GM18520 (cell line): ENCODE results near the gene PGGHG.

Experiments
- ATAC-seq: cut with Tn5 transposase; IDR thresholded peaks from one replicate; pipeline ENCODE4 v1.9.1; 2021; ENCODE audit not compliant: unreplicated experiment

The PGGHG gene

GRCh38 chr11:268716-269145 lies 20.2 kb upstream of the PGGHG start:
- peak; percentile 26 for ATAC-seq

GRCh38 chr11:269146-269890 lies 19.6 kb upstream of the PGGHG start:
- ATAC-seq, result peak; percentile 69

- no peak for ATAC-seq
Observed at GRCh38 chr11:270451-271318, 18.2 kb upstream of the PGGHG start.

GRCh38 chr11:271319-271715 lies 17.6 kb upstream of the PGGHG start:
- no peak for ATAC-seq

GRCh38 chr11:272195-272930 lies 16.6 kb upstream of the PGGHG start:
- no peak for ATAC-seq

GRCh38 chr11:272931-273198 lies 16.1 kb upstream of the PGGHG start:
- ATAC-seq, result no peak

- no peak for ATAC-seq
Observed at GRCh38 chr11:276219-276618, 12.7 kb upstream of the PGGHG start.

GRCh38 chr11:278001-278951 lies 10.7 kb upstream of the PGGHG start, which contains the start of gene NLRP6:
Gene NLRP6 (plus strand): TSS chr11:278407. CDS start chr11:278570, 163 bp downstream.
- ATAC-seq, result no peak

- ATAC-seq, result no peak
Observed at GRCh38 chr11:279040-279965, 9.6 kb upstream of the PGGHG start.

- no peak for ATAC-seq
Observed at GRCh38 chr11:279966-280705, 8.8 kb upstream of the PGGHG start.

GRCh38 chr11:280706-281485 lies 8.0 kb upstream of the PGGHG start:
- no peak for ATAC-seq

- no peak for ATAC-seq
Observed at GRCh38 chr11:281486-282161, 7.3 kb upstream of the PGGHG start.

- ATAC-seq, result no peak
Observed at GRCh38 chr11:282171-282570, 6.8 kb upstream of the PGGHG start.

GRCh38 chr11:282630-283360 lies 6.1 kb upstream of the PGGHG start:
- no peak for ATAC-seq

GRCh38 chr11:283405-284104 lies 5.4 kb upstream of the PGGHG start:
- ATAC-seq, result no peak
